Stimulated activated CD8-positive, alpha-beta memory T cell treated with anti-CD3 and anti-CD28 coated beads, Interleukin-7, amount 100 ng/mL, for 4 hours (primary cell): ENCODE data around the gene VARS2.
"Not testable (repeated sequence)": the region's sequence is repeated elsewhere in the genome, so short reads cannot be mapped to it uniquely, and the experiment has no call there.

Source experiments
- DNase-seq, 2 donors: peaks; one replicate each; pipeline ENCODE4 v3.0.0-alpha.2; 2020; ENCODE audit warnings: low read depth in 2 of 2

Gene VARS2

GRCh38 chr6:30898750-30899360 is 15.2 kb upstream of the VARS2 start:
- no peak for DNase-seq

- no peak for DNase-seq
These were observed 13.1 kb upstream of the VARS2 start for GRCh38 chr6:30900863-30901417.

DNA sequence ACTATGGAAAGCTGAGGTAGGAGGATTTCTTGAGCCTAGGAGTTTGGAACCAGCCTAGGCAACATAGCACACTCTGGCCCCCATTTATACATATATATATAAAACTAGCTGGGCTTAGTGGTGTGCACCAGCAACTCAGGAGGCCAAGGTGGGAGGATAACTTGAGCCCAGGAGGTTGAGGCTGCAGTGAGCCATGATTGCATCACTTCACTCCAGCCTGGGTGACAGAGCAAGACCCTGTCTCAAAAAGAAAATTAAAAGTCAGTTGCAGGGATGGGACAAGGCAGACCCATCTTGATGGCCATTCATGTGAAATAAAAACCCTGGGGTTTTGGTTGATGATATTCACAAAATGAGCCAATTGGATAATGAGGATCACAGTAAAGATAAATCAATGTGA is 12.6 kb upstream of the VARS2 start:
- DNase-seq = no peak

- DNase-seq = not testable (repeated sequence)
These were observed 11.8 kb upstream of the VARS2 start for GRCh38 chr6:30902196-30902595.

DNA sequence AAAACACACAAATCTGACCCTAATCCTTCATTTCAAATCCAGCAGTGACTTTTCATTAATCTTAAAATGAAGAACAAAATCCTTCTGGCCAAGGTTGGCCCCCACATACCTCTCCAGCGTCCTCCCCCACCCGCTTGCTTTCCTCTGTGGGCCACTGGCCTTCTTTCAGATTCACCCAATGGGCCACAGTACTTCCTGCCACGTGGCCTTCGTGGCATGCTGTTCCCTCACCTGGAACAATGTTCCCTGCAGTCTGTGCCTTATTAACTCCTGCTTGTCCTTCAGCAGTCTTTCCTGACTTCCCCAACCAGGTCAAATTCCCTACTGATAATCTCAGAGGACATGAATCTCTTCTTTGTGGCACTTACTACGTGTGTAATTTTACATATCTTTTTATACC is 11.3 kb upstream of the VARS2 start:
- DNase-seq = no peak

- DNase-seq = no peak
These were observed 10.8 kb upstream of the VARS2 start for GRCh38 chr6:30903236-30903635.

DNA sequence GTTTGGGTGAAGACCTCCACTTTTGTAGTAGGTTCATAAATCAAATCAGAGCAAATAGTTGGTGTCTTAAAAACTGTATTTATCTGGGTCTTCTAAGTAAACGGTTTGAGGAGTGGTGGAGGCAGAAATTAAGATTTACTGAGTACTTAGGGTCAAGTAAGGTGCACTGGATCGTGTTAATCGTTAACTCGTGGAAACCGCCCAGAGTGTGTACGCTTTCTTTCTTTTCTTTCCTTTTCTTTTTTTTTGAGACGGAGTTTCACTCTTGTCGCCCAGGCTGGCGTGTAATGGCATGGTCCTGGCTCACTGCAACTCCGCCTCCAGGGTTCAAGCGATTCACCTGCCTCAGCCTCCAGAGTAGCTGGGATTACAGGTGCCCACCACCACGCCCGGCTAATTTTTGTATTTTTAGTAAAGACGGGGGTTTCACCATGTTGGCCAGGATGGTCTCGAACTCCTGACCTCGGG is 6.7 kb upstream of the VARS2 start:
- not testable (repeated sequence) for DNase-seq

DNA sequence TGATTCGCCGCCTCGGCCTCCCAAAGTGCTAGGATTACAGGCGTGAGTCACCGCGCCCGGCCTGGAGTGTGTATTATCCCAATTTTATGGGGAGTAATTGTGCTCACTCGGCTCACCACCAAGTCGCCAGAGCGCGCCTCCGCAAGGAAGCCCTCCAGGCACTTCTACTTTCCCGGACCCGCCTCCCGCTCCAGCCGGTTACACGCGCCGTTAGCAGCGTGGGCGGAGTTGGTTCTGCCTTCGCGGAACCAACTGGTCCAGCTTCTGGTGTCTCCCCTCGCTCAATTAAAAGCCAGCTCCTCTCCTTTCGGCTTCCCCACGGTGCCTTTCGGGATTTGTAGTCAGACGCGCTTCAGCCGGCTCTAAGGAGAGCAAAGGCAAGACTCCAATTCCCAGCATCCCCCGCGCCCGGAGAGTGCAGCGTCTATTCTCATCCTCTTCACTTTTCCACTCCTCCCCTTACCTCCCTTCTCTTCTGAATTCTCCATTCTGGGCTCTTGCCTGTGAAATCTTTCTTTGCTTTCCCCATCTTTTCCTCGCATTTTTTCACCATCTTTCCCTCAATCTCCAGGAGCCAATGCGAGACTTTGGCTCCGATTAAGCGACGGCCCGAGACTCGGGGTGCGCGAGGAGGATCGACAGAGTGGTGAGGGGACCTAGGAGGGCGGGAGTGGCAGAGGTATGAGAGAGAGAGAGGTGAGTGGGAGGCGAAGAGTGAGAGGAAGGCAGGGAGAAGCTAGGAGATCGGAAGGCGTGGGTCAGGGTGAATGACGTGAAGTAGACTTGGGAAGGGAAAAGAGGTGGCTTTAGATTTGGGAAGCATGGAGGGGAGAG is 6.1 kb upstream of the VARS2 start, which contains the start of gene GTF2H4:
Gene GTF2H4 (plus strand): TSS at position 450 of the 834 bp plus-strand sequence.
- DNase-seq = peak; percentile 92 to 94

DNA sequence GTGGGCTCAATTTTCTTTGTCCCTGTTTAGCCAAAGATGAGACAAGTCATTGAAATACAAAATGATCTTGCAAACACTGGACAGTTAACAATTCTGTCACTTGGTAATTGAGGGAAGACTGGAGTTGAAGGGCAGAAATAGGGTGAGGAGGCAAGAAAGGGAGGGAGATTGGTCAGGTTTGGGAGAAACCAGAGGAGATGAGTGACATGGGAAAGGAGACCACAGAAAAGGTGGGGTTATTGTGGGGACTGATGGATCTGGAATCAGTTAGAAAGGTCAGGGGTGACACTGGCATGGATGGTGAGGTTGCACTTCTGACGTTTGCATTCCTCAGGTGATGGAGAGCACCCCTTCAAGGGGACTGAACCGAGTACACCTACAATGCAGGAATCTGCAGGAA is 5.3 kb upstream of the VARS2 start:
- no peak for DNase-seq

DNA sequence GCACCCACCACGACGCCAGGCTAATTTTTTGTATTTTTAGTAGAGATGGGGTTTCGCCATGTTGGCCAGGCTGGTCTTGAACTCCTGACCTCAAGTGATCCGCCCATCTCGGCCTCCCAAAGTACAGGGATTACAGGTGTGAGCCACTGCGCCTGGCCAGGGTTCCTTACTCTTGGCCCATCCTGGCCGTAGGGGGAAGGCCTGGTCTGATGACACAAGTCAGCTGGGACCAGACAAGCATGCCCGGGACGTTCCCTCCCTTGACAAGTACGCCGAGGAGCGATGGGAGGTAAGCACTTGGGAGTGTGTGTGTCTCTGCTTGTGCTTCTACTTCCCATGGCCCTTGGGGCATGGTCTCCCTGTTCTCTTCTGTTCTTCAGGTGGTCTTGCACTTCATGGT is 3.6 kb upstream of the VARS2 start:
- not testable (repeated sequence) for DNase-seq

DNA sequence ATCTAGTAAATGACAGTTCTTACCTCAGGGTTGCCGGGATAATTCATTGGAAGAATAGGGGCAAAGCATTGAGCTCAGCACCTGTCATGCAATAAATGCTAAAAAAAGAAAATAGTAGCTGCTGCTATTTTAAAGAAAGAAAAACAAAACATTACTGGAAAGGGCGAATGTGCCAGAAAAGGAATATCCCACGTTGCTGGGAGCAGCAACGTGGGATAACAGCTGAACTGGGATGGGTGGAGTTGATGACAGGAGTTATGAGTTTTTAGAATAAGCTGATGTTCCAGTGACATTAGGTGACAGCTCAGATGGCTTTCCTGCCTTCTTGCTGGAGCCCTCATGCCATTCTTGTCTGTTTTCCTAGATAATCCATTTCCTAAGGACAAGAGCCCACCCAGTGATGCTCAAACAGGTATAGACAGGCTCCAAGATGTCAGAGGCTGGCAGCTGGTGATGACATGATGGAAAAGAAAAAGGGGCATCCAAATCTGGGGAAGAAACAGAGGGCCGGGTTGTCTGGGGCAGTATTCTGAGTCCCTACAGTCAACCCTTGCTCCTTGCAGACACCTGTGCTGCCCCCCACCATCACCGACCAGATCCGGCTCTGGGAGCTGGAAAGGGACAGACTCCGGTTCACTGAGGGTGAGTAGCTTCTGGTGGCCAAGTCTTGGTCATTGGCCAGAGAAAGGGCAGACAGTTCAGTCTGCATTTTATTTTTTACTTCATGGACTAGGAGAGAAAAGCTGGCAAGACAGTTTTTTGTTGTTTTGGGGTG is 1.1 kb upstream of the VARS2 start:
- no peak for DNase-seq

GRCh38 chr6:30913721-30914075 is 340 bp upstream of the VARS2 start:
- peak in 1 of 2 donors; percentile 2 for DNase-seq

- no peak for DNase-seq
These were observed 984 bp downstream of the VARS2 start for GRCh38 chr6:30914854-30915590.

GRCh38 chr6:30915591-30915946 is 1.5 kb downstream of the VARS2 start:
- no peak for DNase-seq

DNA sequence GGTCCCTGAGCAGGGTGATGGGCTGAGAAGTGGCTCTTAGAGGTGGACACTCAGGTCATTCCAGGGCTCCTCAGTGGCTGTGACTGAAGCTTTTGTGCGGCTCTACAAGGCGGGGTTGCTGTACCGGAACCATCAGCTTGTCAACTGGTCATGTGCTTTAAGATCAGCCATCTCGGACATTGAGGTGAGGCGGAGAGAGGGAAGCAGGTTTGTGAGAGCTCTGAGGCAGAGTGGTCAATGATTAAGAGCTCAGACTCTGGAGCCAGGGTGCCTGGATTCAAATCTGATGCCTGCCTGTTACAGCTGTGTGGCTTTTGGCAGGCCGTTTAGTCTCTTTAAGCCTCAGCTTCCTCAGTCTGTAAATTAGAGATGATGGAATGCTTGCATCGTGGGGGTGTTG is 3.0 kb downstream of the VARS2 start:
- DNase-seq = no peak

DNA sequence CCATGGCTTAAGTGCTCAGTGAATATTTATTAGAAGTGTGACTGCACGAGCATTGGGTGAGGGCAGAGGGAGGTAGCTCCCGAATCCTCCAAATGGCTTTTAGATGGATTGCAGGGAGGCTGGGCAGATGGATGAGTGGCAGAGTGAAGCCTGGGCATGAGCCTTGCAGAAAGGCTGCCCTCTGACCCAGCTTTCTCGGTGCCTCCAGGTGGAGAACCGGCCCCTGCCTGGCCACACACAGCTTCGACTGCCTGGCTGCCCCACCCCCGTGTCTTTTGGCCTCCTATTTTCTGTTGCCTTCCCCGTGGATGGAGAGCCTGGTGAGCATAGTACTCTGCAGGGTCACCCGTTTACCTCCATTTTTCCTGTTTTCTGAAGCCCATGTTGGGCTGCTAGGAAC is 3.4 kb downstream of the VARS2 start:
- no peak for DNase-seq

DNA sequence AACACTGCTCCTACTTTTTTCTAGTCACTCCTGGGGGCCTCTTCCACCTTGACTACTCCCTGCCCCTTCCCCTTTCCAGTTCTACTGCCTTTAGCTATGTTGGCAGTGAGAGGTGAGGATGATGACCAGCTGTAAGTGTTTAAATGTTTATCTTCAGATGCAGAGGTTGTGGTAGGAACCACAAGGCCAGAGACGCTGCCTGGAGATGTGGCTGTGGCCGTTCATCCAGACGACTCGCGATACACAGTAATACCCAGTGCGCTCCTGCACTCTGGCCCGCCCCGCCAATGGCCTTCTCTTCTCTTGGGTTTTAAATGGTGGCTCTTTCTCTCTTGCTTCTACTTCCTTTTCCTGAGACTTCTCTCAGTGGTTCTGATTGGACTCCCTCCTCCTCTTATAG is 4.6 kb downstream of the VARS2 start:
- no peak for DNase-seq

DNA sequence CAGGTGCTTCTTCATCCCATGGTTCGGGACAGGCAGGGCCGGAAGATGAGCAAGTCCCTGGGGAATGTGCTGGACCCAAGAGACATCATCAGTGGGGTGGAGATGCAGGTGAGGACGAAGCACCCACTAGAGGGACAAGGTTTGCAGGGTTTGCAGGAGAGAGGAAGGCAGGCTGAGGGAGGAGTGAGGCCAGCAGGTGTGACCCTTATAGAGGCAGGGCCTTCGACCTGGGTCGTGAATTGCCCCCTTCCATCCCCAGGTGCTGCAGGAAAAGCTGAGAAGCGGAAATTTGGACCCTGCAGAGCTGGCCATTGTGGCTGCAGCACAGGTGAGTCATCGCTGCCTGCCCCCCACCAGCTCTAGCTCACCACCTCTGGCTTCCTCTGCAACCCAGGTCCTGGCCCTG is 8.4 kb downstream of the VARS2 start:
- DNase-seq = no peak

DNA sequence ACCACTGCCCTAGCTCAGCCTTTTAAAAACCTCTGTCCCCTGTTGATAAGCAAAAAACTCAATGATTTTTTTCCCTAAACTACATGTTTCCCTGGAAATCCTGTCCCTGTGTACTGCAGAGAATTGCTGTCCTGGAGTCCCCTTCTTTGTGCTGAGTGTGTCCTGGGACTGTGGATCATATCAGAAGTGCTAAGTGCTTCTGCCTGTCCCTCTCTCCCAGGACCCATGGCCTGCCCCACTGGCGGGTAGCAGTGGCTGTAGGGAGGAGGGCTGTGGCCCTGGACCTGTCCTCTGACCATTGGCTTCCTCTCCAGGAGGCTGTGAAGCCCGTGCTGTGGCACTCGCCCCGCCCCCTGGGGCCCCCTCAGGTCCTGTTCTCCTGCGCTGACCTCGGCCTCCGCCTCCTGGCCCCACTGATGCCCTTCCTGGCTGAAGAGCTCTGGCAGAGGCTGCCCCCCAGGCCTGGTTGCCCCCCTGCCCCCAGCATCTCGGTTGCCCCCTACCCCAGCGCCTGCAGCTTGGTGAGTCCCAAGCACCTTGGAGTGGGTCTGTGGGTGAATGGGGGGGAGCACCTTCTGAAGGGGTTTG is 10.1 kb downstream of the VARS2 start:
- DNase-seq = not testable (repeated sequence)

GRCh38 chr6:30926644-30927043 is 12.6 kb downstream of the VARS2 start:
- DNase-seq = no peak

GRCh38 chr6:30927080-30927479 is 13.0 kb downstream of the VARS2 start:
- not testable (repeated sequence) for DNase-seq
